NCI-H1417 treated with DMSO at 0.1 percent for 48 hours (cell line): ENCODE results near the gene USH1G.

ENCODE experiments used
- DNase-seq: peaks from one replicate; lab custom pipeline; 2025; lab: John Stamatoyannopoulos, UW

Gene USH1G

DNA sequence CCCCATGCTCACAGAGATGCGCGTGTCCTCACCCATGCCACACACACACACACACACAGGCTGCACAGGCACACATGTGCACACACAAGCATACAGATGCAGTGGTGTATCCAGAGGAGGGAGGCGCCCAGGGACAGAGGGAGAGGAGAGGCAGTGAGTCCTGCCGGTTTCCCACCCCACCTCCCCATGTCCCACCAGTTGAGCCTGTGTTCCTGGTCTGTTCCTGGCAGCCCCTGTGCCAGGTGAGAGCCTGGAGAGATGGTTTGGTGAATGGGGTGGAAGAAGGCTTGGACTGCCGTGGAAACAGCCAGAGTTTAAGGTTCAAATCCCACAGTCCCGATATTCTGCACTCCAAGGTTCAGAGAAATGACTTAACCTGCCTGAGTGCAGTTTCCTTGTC is 19.4 kb downstream of the USH1G start:
- no peak for DNase-seq

DNA sequence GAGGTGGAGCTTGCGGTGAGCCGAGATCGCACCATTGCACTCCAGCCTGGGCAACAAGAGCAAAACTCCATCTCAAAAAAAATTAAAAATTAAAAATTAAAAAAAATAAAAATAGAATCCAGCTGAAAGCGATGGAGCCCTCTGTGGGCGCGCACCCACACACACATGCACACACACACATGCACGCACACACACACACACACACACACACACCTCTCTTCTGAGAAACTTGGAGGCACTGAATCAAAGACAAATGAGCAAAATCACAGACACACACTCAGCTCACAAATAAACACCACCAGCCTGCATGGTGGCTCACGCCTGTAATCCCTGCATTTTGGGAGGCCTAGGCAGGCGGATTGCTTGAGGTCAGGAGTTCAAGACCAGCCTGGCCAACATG is 20.0 kb downstream of the USH1G start:
- no peak for DNase-seq

DNA sequence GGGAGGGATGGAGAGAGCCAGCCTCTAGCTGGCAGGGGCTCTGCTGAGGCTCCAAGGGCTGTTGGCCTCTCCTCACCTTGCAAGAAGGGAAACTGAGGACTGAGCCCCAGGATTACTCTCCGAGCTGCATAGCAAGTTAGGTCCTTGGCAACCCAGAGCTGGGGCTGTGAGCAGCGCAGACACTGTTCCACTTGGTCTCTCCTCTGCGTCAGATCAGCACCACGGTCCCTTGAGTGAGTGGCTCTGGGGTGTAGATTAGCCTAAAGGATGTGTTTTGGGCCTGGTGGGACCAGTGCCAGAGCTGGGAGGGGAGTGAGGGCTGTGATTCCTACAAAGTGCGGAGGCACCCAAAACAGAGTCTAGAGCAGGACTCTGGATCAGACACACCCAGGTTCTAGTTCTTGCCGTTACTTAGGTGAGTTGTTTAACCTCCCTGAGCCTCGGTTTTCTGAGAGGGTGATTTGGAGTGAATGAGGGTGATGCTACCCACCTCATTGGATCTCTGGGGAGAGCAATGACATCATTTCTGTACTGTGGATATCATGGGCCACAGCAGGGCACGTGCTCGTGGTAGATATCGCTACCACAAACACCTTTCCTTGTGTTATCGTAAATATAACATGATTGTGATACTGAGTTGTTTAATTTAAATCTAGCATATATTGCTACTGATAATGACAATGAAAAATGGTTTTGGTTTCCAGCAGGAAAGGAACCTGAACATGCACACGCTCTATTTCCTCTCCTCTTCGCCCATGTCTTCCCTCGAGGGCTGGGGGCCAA is 21.5 kb downstream of the USH1G start:
- DNase-seq = no peak

DNA sequence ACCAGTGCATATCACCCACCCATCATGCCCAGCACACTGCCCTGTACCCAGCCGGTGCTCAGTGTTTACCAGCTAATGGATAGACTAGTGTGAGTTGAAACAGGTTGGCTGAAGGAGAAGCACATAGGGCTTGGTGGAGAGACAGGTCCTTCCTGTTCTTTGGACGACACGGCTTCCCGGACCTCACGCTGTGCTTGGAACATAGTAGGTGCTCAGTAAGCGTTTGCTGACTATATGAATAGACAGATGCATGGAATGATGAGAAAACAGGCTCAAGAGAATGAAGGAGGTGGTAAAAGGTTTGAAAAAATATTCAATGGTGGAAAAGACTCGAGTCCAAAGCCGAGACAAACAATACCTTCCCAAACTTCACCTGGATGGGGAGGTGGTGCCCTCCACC is 22.8 kb downstream of the USH1G start:
- no peak for DNase-seq

DNA sequence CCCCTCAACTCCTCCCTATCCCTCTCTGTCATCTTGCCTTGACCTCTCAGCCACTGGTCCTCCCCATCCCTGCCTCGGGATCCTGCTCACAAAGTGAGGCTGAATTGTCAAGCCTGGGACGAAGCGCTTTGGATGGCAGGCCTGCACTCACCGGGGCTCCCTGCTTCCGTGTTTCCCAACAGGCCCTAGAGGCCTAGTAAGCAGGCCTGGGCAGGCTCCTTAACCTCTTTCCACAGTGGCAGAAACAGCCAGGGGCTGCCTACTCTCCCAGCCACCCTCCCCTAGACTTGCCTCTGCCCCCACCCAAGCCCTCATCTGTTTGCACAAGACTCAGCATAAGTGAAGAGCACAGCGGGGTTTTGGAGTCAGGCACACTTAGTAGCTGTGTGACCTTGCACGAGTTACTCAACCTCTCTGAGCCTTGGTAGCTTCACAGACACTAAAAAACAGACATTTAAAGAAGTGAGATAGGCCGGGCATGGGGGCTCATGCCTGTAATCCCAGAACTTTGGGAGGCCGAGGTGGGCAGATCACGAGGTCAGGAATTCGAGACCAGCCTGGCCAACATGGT is 24.6 kb downstream of the USH1G start:
- no peak for DNase-seq

DNA sequence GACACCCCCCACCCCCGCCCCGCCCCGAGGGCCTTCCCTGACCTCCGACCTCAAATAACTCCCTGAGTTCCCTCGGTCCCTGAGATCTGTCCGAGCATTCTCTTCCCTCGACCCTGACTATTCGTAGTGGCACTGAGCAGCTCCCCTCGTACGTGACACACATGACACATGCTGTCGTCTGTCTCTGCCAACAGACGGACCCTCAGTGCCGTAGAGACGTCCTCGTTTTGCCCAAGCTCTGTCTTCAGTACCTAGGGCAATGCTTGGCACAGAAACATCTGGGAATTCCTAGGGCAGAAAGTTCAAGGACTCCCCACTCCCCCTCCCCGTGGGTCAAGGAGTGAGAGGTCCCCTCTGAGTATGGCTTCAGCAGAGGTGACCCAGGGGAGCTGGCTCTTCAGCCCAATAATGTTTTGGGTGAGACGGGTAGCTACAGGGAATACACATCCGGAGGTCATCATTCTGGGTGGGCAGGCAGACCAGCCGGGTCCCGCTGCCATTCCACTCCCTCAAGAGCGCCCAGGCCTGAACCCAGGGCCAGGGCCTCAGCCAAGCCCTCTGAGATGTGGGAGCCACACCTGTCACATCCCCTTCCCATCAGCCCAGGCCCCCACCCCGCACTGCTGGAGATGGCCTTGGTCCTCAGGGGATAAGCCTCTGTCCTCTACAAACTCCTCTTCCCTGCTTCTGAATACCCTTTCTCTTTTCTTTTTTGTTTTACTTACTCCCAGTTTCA is 29.0 kb downstream of the USH1G start:
- no peak for DNase-seq

DNA sequence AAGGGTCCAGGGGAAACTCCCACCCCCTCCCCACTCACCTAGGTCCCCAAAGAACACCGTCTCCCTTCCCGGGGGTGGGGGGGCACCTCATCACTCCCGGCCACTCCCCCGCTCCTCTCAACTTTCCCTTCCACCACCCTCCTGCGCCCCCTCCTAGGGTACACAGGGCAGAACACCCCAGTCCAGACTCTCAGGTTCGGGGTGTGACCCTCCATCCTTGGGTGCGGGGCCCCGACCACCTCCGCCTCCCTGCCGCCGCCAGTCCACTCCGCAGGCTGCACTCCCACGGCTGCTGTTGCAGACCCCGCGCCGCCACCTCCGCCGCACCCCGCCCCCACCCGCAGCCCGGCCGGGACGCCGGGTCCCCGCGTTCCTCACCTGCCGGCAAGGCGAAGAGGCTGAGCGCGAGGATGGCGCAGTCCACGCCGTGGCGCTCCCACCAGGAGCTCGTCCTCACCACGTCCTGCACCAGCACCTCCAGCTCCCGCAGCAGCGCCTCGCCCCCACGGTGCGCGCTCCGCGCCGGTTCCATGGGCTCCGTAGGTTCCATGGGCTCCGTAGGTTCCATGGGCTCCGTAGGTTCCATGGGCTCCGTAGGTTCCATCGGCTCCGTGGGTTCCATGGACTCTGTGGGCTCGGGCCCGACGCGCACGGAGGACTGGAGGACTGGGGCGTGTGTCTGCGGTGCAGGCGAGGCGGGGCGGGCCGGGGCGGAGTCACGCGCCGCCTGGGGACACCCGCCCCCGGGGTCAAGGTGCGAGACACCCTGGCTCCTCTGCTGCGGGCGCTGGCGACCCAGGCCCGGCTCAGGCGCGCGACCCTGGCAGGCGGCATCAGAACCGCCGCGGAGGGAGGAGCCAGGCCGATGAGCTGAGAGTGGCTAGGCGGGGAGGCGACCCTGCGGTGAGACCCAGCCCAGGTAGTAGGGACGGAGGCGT is 29.8 kb downstream of the USH1G start, which contains the start of gene FADS6:
FADS6 (minus strand) TSS at position 660 of the 938 bp plus-strand sequence; CDS start at position 622, 38 bp downstream.
- no peak for DNase-seq

DNA sequence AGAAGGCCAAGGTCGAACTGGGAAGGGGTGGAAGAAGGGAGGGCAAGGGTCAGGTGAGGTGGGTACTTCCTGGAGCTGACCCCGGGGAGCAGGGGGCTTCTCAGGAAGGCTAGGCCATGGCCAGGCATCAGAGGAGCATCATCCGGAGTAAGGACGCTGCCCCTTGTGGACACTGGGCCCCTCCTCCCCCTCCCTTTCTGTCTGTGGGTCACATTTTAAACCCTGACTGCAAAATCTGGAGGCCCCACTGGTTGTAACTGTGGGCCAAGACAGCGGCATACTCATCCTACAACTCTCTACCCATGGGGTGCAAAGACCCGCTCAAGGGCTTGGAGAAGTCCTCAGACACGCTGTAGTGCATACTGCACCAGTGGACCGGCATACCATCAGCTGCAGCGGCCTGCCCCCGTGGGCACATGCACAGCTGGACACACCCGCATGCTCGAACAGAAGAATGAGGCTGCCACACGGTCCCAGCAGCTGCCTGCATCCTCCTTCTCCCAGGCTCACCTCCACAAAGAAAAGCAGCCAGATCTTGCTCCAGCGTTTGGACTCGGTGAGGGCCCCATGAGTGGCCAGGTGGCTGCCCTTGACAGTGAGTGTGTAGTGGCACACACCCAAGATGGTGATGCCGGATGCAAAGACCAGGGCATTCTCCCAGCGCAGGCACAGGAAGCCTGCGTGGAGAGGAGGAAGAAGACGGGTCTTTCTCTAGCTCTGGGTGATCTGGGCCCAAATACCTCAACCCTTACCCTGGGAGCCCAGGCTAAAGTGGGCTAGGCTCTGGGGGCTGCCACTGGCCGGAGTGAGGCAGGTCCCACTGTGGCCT is 30.8 kb downstream of the USH1G start:
- no peak for DNase-seq

DNA sequence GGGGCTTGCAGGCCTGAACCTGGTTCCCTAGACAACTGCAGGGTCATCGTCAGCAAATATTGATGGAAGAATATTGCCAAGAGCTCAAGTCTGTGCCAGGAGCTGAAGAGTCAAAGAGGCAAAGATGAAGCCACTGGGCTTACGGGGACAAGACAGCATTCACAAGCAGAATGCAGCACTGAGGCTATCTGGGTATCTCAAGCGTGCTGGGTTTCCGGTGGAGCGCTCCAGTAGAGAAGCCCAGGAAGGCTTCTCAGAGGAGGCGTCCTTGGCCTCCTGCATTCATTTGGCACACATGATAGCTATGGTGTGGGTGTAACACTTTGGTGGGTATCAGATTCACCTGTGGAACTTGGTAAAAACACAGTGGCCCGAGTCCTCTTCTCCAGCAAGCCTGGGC is 32.5 kb downstream of the USH1G start:
- DNase-seq = no peak

DNA sequence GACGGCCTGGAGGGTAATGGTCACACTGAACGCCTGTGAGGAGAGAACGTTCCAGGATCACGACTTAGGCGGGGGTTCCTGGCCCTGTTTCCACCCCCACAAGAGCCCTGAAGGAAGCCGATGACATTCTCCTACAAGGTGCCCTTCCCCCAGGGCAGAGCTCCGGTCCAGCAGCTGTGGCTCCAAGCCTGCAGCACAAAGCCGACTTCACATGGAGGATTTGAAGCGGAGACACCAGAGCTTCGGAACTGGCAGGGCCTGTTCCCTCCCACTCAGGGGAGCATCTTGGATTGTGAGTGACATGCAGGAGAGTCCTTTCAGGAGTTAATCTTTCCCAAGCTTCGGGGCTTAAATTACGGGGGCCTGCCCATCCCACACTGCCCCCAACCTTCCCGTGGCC is 34.6 kb downstream of the USH1G start:
- no peak for DNase-seq

DNA sequence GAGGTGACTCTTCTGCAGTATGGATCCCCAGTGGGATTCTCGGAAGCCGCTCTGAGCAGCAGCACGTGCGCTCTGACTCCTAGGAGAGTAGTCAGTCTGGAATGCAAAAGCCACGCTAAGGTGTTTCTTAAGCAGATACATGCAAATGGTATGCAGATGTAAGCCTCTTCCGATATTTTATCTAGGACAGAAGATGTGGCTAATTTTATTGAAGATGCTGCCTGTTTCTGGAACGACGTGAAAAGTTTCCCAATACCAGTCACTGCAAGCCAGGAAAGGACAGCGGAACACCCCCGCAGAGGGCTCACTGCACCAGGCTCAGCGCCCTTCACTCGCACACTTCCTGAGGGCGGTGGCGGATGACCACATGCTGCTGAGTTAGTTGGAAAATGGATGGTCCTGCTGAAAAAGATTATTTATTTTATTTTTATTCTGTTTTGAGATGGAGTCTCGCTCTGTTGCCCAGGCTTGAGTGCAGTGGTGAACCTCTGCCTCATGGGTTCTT is 39.8 kb downstream of the USH1G start:
- no peak for DNase-seq

DNA sequence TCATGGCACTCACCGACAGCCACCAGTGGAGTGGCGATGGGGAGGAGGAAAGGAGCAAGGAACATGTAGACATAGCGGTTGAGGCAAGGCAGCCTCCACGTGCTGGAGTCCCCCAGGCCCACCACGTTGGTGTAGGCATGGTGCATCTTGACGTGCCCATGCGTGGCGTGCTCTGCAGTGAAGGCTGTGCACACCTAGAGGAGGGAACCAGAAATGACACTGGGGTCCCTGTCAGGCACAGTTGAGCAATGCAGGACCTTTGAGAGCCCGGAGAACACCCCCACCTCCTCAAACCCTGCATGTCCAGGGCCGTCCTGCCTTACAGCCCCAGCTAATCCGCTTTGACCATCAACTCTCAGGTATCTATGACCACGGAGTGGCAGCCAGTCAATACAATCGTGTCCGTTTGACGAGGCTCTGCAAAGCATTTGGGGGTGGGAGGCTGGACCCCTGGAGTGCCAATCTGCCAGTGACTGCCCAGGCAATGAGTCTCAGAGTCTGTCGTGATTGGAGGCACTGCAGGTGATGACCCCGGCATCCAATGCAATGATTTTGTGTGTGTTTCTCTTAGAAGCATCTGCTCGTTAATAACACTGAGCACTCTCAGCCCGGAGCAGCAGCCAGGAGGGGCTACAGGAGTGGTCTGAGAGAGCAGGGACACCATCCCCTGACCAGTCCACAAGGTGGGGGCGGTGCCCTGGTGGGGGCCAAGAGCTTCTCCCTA is 40.4 kb downstream of the USH1G start:
- no peak for DNase-seq

DNA sequence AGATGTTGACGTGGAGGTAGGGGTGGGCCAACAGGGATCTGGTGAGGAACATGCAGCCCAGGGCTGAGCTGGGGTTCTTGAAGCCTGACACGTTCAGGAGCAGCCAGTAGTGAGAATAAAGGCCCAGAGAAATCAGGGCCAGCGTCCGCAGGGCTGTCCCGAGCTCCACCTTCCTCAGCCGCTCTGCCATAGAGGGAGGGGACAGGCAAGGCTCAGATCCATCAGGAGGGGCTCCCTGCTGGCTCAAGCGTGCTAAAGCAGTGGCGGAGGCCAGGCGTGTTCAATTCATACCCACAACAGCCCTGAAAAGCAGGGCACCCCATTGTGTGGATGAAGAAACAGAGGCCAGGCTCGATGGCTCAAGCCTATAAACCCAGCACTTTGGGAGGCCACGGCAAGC is 42.0 kb downstream of the USH1G start:
- no peak for DNase-seq

DNA sequence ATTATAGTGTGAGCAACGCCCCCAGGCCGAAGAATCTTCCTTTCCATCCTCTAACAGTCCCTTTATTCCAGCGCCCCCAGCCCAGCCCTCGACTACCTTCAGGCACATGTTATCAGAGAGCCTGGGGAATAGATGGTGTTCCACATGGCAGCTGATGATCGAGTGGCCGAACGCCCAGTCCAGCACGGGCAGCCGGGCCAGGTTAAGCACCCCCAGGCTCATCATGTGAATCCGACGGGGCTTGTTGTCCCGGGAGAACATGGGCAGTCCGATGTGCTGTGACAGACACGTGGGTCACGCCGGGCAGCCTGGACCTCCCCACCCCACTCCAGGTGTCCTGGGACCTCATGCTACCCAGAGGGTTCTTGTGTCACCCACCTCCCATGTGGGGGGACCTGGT is 43.7 kb downstream of the USH1G start:
- no peak for DNase-seq

DNA sequence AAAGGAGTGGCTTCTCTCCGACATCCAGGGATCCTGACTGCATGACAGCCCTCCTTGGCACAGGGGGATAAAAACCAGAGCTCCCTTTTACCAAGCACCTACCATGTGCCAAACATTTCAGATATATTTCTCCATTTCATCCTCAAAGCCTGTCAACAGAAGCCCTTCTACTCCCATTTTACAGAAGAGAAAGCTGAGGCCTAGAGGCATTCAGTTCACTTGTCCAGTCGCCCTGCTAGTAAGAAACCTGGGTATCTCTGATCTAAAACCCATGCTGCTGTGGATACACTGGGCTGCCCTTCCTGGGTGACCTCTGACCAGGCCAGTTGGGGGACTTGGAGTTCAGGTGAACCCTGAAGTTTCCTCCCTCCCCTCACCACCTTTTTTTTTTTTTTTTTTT is 44.4 kb downstream of the USH1G start:
- no peak for DNase-seq

DNA sequence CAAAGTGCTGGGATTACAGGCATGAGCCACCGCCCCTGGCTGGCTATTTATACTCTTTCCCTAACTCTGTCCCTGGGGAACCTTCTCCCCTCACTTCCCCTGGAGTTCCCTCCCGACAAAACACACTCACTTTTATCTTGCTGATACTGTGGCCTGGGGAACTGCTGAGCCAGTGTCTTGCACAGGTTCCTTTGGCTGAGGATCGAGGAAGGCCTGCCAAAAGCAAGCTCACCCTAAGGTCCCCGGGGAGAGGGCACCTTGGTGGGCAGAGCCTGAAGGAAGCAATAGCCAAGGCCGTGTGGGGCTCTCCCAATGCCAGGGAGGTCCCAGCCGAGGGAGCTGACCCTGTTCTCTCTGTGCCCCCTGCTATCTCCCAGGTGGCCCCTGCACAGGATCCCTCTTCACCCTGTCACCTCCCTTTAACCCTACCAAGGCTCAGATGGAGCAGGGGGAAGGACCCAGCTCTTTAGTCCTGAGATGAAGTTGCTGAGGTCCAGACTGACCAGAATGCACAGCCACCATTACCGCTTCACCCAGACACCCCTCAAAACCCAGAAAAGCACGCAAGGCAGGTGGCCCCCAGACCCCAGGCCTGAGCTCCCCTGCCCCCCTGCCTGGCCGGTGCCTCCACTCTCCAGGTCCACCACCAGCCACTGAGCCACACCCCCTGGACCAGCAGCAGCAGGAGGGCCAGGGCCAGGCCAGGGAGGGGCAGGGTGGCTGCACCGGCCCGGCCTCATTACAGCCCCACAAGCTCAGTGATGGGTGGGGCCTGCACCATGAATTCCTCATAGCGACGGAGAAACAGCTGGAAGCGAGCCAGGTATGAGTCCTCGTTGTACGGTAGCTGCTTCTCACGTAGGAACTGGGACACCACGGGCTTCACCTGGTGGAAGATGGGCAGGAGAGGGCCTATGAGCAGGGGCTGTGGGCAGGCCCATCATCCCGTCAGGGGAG is 45.2 kb downstream of the USH1G start:
- no peak for DNase-seq

DNA sequence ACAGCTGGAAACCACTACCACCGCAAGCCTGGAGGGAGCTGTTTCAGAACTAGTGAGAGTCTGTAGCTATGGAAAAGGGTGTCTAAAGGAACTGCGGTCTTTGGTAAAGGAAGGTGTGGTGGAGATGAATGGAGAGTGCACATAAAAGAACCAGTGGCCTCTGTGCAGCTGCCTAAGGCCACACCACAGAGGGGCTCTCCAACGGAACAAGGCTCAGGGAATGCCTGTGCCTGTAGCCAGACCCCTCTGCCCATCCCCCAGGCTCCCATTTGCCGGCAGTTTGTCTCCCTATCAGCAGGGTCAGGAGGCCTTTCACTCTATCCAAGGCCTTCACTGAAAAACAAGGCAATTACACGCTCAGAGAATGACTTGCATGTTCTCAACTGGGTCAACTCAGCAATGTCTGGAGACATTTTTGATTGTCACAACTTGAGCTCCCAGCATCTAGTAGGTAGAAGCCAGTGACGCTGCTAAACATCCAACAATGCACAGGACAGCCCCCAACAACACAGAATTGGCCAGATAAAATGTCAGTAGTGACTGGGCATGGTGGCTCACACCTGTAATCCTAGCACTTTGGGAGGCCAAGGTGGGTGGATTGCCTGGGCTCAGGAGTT is 47.0 kb downstream of the USH1G start:
- DNase-seq = no peak

DNA sequence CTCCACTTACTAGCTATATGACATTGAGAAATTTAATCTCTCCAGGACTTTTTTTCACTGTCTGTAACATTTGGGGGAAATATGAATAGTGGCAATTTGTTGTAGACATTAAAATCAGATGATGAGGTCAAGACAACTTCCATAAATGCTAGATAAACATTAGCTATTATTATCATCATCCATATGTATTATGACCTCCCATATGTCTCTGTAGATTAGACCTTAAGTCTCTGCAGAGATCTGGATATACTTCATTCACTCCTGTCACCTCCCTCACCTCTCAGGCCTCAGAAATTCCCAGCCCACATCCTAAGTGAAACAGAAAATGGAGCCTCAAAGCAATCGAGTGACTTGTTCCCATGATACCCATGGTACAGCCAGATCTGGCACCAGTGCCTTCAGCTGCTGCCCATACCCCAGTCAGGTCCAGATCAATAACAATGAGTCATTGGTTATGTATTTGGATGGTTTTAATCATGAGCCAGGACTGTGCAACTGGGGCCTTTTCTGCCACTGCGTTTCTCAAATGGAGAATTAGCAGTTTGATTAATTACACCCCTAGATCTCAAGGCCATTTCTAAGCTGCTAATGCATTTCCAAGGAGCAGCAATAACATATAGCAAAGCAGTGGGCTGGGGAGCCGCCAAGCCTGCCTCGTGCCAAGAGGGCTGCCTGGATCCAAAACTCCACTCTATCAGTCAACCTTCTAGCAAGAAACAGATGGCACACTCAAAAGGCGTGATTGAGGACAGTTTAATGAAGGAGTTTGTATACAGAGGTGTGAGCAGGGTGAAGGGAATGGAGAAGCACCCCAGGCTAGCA is 47.7 kb downstream of the USH1G start:
- no peak for DNase-seq
